HCT116 (cell line): ENCODE results near the gene FNBP1. TPM values are rescaled to one million over a fixed set of nuclear protein-coding genes. Genes with fewer than 3 reads are reported as not detected.

ENCODE experiments used
- ATAC-seq: fragments of 200-7000 bp; cut with Tn5 transposase; 2 replicates; pipeline ENCODE4 v1.9.1; 2020; ENCODE audit warnings: mild to moderate bottlenecking, moderate library complexity
- BruUV-seq: library from RNA; stranded (reverse); fragments of 400-500 nt; replicated peaks from 2 replicates; lab custom pipeline; 2021; lab: Mats Ljungman, UMichigan
- CTCF ChIA-PET: fragments of 300-600 bp; sonication (Branson Sonifier 250); formaldehyde crosslinking; loops from one replicate; lab custom pipeline; 2021; ENCODE audit warnings: antibody characterized with exemption; lab: Charles Lee
- POLR2A ChIA-PET: fragments of 300-600, 350-600 bp; sonication (Branson Sonifier 250); formaldehyde crosslinking; loops from one replicate; lab custom pipeline; 2021; ENCODE audit warnings: antibody characterized with exemption; lab: Charles Lee
- RAD21 ChIA-PET, 2 experiments: fragments of 300-600 bp; sonication (Branson Sonifier 250); formaldehyde crosslinking; loops; one replicate each; lab custom pipeline; 2023; ENCODE audit warnings: low total read pairs in 2 of 2; ENCODE audit not compliant: uncharacterized antibody in 2 of 2, unreplicated experiment in 2 of 2, low non-redundant PET in 1 of 2; lab: Charles Lee
- DNase-seq: peaks from one replicate; pipeline ENCODE4 v3.0.0-alpha.2; 2010; ENCODE audit warnings: low read depth, low spot score
- H2AFZ ChIP-seq: fragments of 200-600 bp; shearing (Covaris generic), sonication (generic); 2 replicates; pipeline ENCODE4 v1.6.1; 2017; ENCODE audit warnings: low read depth, mixed run types, mixed read lengths, antibody characterized with exemption, low read length; ENCODE audit not compliant: poor library complexity, severe bottlenecking
- H3K27ac ChIP-seq: 2 replicates; pipeline ENCODE4 v1.5.1; 2012; ENCODE audit warnings: low read depth, low read length
- H3K27me3 ChIP-seq: fragments of 200-600 bp; sonication (generic); 2 replicates; pipeline ENCODE4 v1.6.1; 2016; ENCODE audit warnings: mixed run types, low read length, mixed read lengths; ENCODE audit not compliant: insufficient read depth
- H3K36me3 ChIP-seq, 2 experiments: fragments of 200-500 bp in 1 of 2; fragments of 200-600 bp in 1 of 2; sonication (Bioruptor generic) in 1 of 2; sonication (generic) in 1 of 2; 2 replicates each; pipeline versions ENCODE4 v1.5.1 to v1.6.1; 2014 to 2016; ENCODE audit warnings: low read length in 2 of 2, inconsistent platforms in 1 of 2, mixed read lengths in 1 of 2, mixed run types in 1 of 2; ENCODE audit not compliant: insufficient read depth in 2 of 2, control insufficient read depth in 1 of 2
- H3K4me1 ChIP-seq, 2 experiments: fragments of 200-600 bp in 1 of 2; sonication (generic) in 1 of 2; 2 replicates each; pipeline versions ENCODE4 v1.5.1 to v1.6.1; 2012 to 2017; ENCODE audit warnings: low read length in 2 of 2, inconsistent platforms in 1 of 2, mild to moderate bottlenecking in 1 of 2, mixed read lengths in 1 of 2, mixed run types in 1 of 2, moderate library complexity in 1 of 2; ENCODE audit not compliant: insufficient read depth in 2 of 2, control insufficient read depth in 1 of 2
- H3K4me2 ChIP-seq: fragments of 200-600 bp; sonication (generic); 2 replicates; pipeline ENCODE4 v1.6.1; 2017; ENCODE audit warnings: mixed run types, low read length, mixed read lengths
- H3K4me3 ChIP-seq, 2 experiments: fragments of 200-600 bp in 1 of 2; sonication (generic) in 1 of 2; replicated peaks in 1 of 2; 2 replicates each; pipeline ENCODE4 v1.5.1; 2011 to 2016; ENCODE audit warnings: low read length in 2 of 2, control low read depth in 1 of 2, low read depth in 1 of 2, mild to moderate bottlenecking in 1 of 2, mixed read lengths in 1 of 2, mixed run types in 1 of 2
- H3K79me2 ChIP-seq: fragments of 200-600 bp; sonication (generic); 2 replicates; pipeline ENCODE4 v1.6.1; 2017; ENCODE audit warnings: mild to moderate bottlenecking, mixed run types, low read length, moderate library complexity, mixed read lengths; ENCODE audit not compliant: insufficient read depth
- H3K9ac ChIP-seq: fragments of 200-600 bp; sonication (generic); 2 replicates; pipeline ENCODE4 v1.6.1; 2016; ENCODE audit warnings: low read length, mixed read lengths
- H3K9me2 ChIP-seq: fragments of 200-600 bp; sonication (generic), shearing (Covaris generic); 2 replicates; pipeline ENCODE4 v1.6.1; 2017; ENCODE audit warnings: mixed run types, mild to moderate bottlenecking, moderate library complexity; ENCODE audit not compliant: insufficient read depth
- H3K9me3 ChIP-seq, 2 experiments: fragments of 200-500 bp in 1 of 2; fragments of 200-600 bp in 1 of 2; sonication (Bioruptor generic) in 1 of 2; sonication (generic) in 1 of 2; 2 replicates each; pipeline ENCODE4 v1.6.1; 2014 to 2017; ENCODE audit warnings: low read length in 2 of 2, mixed read lengths in 2 of 2, inconsistent platforms in 1 of 2, low read depth in 1 of 2, mild to moderate bottlenecking in 1 of 2, mixed run types in 1 of 2, moderate library complexity in 1 of 2; ENCODE audit not compliant: control insufficient read depth in 1 of 2, insufficient read depth in 1 of 2
- H4K20me1 ChIP-seq: fragments of 200-600 bp; sonication (generic), shearing (Covaris generic); 2 replicates; pipeline ENCODE4 v1.6.1; 2017; ENCODE audit warnings: mixed run types, mild to moderate bottlenecking, moderate library complexity; ENCODE audit not compliant: insufficient read depth
- ATF3 ChIP-seq: IDR thresholded peaks from 2 replicates; pipeline ENCODE4 v1.6.1; 2012
- CBX3 ChIP-seq: IDR thresholded peaks from 2 replicates; pipeline ENCODE4 v1.6.1; 2012; ENCODE audit warnings: low read depth
- CEBPB ChIP-seq: IDR thresholded peaks from 2 replicates; pipeline ENCODE4 v1.6.1; 2012; ENCODE audit warnings: low read depth
- EGR1 ChIP-seq: IDR thresholded peaks from 2 replicates; pipeline ENCODE4 v1.6.1; 2012; ENCODE audit warnings: low read depth
- ELF1 ChIP-seq: IDR thresholded peaks from 2 replicates; pipeline ENCODE4 v1.6.1; 2012; ENCODE audit warnings: low read depth, borderline replicate concordance
- FOSL1 ChIP-seq: IDR thresholded peaks from 2 replicates; pipeline ENCODE4 v1.6.1; 2012; ENCODE audit warnings: low read depth
- JUND ChIP-seq: IDR thresholded peaks from 2 replicates; pipeline ENCODE4 v1.6.1; 2012
- POLR2A ChIP-seq: IDR thresholded peaks from 2 replicates; pipeline ENCODE4 v1.7.0; 2011; ENCODE audit warnings: borderline replicate concordance; ENCODE audit not compliant: insufficient read depth, insufficient read length; ENCODE audit errors: extremely low read depth
- POLR2AphosphoS5 ChIP-seq: IDR thresholded peaks from 2 replicates; pipeline ENCODE4 v1.6.1; 2011; ENCODE audit warnings: mild to moderate bottlenecking, low read depth, low read length, moderate library complexity
- RAD21 ChIP-seq: IDR thresholded peaks from 2 replicates; pipeline ENCODE4 v1.6.1; 2012; ENCODE audit warnings: low read depth, mild to moderate bottlenecking
- SIN3A ChIP-seq: IDR thresholded peaks from 2 replicates; pipeline ENCODE4 v1.6.1; 2012; ENCODE audit warnings: low read depth
- SRF ChIP-seq: IDR thresholded peaks from 2 replicates; pipeline ENCODE4 v1.6.1; 2012; ENCODE audit warnings: low read depth
- TCF7L2 ChIP-seq: IDR thresholded peaks from 2 replicates; pipeline ENCODE4 v1.7.0; 2011; ENCODE audit warnings: borderline replicate concordance, inconsistent platforms; ENCODE audit not compliant: insufficient read depth, insufficient read length; ENCODE audit errors: extremely low read depth
- YY1 ChIP-seq: IDR thresholded peaks from 2 replicates; pipeline ENCODE4 v1.6.1; 2011; ENCODE audit warnings: low read length, low read depth, moderate library complexity, mild to moderate bottlenecking; ENCODE audit not compliant: insufficient replicate concordance; ENCODE audit errors: extremely low read depth
- ZBTB33 ChIP-seq: IDR thresholded peaks from 2 replicates; pipeline ENCODE4 v1.6.1; 2011; ENCODE audit warnings: mild to moderate bottlenecking, low read length, moderate library complexity; ENCODE audit not compliant: insufficient replicate concordance; ENCODE audit errors: extremely low read depth
- ZFX ChIP-seq: fragments of 450-650 bp; IDR thresholded peaks from 2 replicates; pipeline ENCODE4 v1.6.1; 2017
- intact Hi-C: fragments of 100-400 bp; cut with micrococcal nuclease; formaldehyde crosslinking; loops from 2 replicates; pipeline ENCODE4 v1.10.0; 2022
- total RNA-seq: library from RNA; stranded (reverse); gene quantifications from one replicate; pipeline ENCODE4 v1.2.1, GENCODE V29; 2021; ENCODE audit not compliant: unreplicated experiment
- TF ChIP-seq, protein P1 (sequence below), 3 experiments: fragments of 200-600 bp in 1 of 3; sonication (generic) in 1 of 3; IDR thresholded peaks in 2 of 3; conservative IDR thresholded peaks in 1 of 3; 2 replicates each; pipeline ENCODE4 v1.5.1; 2012 to 2017; ENCODE audit warnings: low read depth in 2 of 3, low read length in 2 of 3, antibody characterized with exemption in 1 of 3, borderline replicate concordance in 1 of 3, control low read depth in 1 of 3, mild to moderate bottlenecking in 1 of 3, mixed read lengths in 1 of 3, mixed run types in 1 of 3, moderate library complexity in 1 of 3; ENCODE audit not compliant: insufficient read depth in 1 of 3
- TF ChIP-seq, protein P2 (sequence below): IDR thresholded peaks from 2 replicates; pipeline ENCODE4 v1.6.1; 2012

The FNBP1 gene
- total RNA-seq, 1 experiment from 2014 or later = 25.0 TPM

DNA sequence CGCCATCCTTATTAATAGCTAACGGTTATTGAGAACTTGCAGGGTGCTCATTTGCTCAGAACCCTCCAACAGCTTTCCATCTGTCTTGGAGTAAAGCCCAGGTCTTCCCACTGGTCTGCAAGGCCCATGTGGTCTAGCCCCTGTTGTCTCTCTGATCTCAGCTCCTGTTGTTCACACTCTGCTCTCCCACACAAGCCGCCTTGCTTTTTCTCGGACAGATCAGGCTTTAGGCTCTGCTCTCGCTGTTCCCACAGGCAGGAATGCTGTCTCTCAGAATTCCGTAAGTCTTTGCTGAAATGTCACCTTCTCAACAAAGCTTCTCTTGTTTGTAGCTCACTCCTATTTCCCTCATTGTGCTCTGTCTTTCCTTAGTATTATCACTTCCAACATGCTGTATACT is 45.1 kb upstream of the FNBP1 start:
- ChIA-PET CTCF (no interaction called here), RAD21 (no interaction called here), POLR2A (no interaction called here)
- Histone ChIP-seq H3K4me3 (no peak overlapping the region), H3K9ac (no peak overlapping the region), H3K36me3 (peaks cover 4 to 6% of the 10 kb centered on the region in 2 experiments; a peak in 2 of 4 replicates), H3K27me3 (no peaks in the 10 kb centered on the region), H3K79me2 (no peaks in the 10 kb centered on the region), H4K20me1 (no peaks in the 10 kb centered on the region), H3K9me3 (no peaks in the 10 kb centered on the region), H3K9me2 (no peaks in the 10 kb centered on the region), H3K4me2 (no peak overlapping the region), H3K4me1 (no peaks in the 10 kb centered on the region), H2AFZ (no peak overlapping the region), H3K27ac (no peak overlapping the region)
- BruUV-seq = no TSS peak
- intact Hi-C loops = no loop called here
- ATAC-seq (no peak), DNase-seq (no peak)
- no peak for TF ChIP-seq ATF3
- TF ChIP-seq ZFX = no peak
- TF ChIP-seq SIN3A = no peak
- TF ChIP-seq RAD21 = no peak
- no peak for TF ChIP-seq JUND
- no peak for TF ChIP-seq CEBPB
- TF ChIP-seq TCF7L2 = no peak
- no peak for TF ChIP-seq ELF1
- TF ChIP-seq YY1 = no peak
- TF ChIP-seq, protein P1, sequence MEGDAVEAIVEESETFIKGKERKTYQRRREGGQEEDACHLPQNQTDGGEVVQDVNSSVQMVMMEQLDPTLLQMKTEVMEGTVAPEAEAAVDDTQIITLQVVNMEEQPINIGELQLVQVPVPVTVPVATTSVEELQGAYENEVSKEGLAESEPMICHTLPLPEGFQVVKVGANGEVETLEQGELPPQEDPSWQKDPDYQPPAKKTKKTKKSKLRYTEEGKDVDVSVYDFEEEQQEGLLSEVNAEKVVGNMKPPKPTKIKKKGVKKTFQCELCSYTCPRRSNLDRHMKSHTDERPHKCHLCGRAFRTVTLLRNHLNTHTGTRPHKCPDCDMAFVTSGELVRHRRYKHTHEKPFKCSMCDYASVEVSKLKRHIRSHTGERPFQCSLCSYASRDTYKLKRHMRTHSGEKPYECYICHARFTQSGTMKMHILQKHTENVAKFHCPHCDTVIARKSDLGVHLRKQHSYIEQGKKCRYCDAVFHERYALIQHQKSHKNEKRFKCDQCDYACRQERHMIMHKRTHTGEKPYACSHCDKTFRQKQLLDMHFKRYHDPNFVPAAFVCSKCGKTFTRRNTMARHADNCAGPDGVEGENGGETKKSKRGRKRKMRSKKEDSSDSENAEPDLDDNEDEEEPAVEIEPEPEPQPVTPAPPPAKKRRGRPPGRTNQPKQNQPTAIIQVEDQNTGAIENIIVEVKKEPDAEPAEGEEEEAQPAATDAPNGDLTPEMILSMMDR (IDR thresholded peaks at IDR 0.05 in 2 of 3, conservative IDR thresholded peaks at IDR 0.05 in 1 of 3; ENCODE audit: borderline replicate concordance in 1 of 3, insufficient read depth in 1 of 3, low read depth in 2 of 3, low read length in 2 of 3) = no peak
- TF ChIP-seq SRF = no peak
- no peak for TF ChIP-seq POLR2AphosphoS5
- no peak for TF ChIP-seq CBX3
- TF ChIP-seq, protein P2, sequence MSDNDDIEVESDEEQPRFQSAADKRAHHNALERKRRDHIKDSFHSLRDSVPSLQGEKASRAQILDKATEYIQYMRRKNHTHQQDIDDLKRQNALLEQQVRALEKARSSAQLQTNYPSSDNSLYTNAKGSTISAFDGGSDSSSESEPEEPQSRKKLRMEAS = no peak
- TF ChIP-seq EGR1 = no peak
- no peak for TF ChIP-seq POLR2A
- TF ChIP-seq ZBTB33 = no peak
- no peak for TF ChIP-seq FOSL1
